ENCODE results near the gene AKR1E2. TPM values are rescaled to one million over a fixed set of nuclear protein-coding genes. Genes with fewer than 3 reads are reported as not detected.

AKR1E2 gene
- total and polyA plus RNA-seq, 9 of the 15 experiments (the other 6 are each of a cell fraction or from before 2014, with no cell fraction given): 4.2 to 16.6 (median 9.8) TPM

DNA sequence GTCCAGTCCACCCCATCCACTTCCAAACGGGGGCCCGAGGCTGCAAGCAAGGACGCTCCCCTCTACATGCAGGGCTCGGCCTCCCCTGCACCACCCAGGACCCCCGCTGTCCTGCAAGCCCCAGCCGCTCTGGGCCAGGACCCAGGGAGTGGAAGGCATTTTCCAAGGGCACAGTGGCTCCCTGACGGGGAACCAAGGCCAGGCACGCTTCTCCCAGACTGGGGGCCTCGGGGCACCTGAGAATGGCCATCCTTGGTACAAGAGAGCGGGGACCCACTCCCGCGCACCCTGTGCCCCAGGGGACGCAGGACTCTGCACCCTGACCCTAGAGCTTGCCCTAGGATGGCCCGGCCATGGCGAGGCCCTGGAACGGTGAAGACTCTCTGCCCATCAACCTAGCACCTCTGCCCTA, 545 bp upstream of the AKR1E2 start:
- 94% methylated on average over 10 of the region's 16 CpGs for WGBS (ENCODE audit: insufficient coverage, low coverage, missing lambda C conversion rate)
- H2AFZ ChIP-seq (ENCODE audit: low read depth, low read length): peak overlapping the region; percentile 88
- H3K4me1 ChIP-seq (replicated peaks in 1 of 2; ENCODE audit: control insufficient read depth in 2 of 2, insufficient read depth in 2 of 2, low read length in 2 of 2): peaks cover 24 to 33% of the 10 kb centered on the region in 2 experiments
- intact Hi-C loops (cut with micrococcal nuclease): no loop called here
- peak overlapping the region; percentile 46; the same call in 1 of the 2 replicates for H3K4me3 ChIP-seq
- H3K27me3 ChIP-seq (ENCODE audit: control insufficient read depth in 2 of 2, insufficient read depth in 2 of 2, low read length in 2 of 2): no peaks in the 10 kb centered on the region
- FAIRE-seq: no peak
- ChIA-PET POLR2A (interaction anchor here (0.6 to 3.8 kb wide), 5 partner anchors 23 to 614 kb away, joined by 3 to 14 read pairs (median 4); no protein-coding TSS in a partner anchor), CTCF (ENCODE audit: low intra/inter-chr PET ratio) (interaction anchor here (0.6 kb wide), 2 partner anchors 605 to 1118 kb away, joined by 3 to 4 read pairs; no protein-coding TSS in a partner anchor)
- no peaks in the 10 kb centered on the region; the same call in 2 of the 3 replicates for H3K36me3 ChIP-seq (ENCODE audit: control insufficient read depth, insufficient read depth, low read length)
- peaks cover 8% of the 10 kb centered on the region for H3K9me3 ChIP-seq (replicated peaks; ENCODE audit: control insufficient read depth, insufficient read depth, low read depth, low read length)
- H4K20me1 ChIP-seq (replicated peaks; ENCODE audit: control insufficient read depth, insufficient read depth, low read length): no peaks in the 10 kb centered on the region
- no TSS peak for BruUV-seq (replicated peaks)
- H3K9ac ChIP-seq (ENCODE audit: insufficient read depth in 1 of 2, low read depth in 2 of 2, low read length in 2 of 2): peak overlapping the region; percentile 72 to 93; a peak in 2 of 4 replicates
- H3K4me2 ChIP-seq (ENCODE audit: insufficient read depth, low read length): peak overlapping the region; percentile 89
- peaks cover 36% of the 10 kb centered on the region for H3K79me2 ChIP-seq (ENCODE audit: control insufficient read depth, insufficient read depth, low read length)
- H3K9me1 ChIP-seq (ENCODE audit: control insufficient read depth, insufficient read depth, low read length): no peaks in the 10 kb centered on the region
- in situ Hi-C loops (cut with MboI): loop anchor here (10.0 kb wide), 1 partner anchor 799 kb away; no protein-coding TSS in a partner anchor
- ATAC-seq: no peak
- DNase-seq (ENCODE audit: extremely low read depth in 1 of 4, low spot score in 3 of 4): no peak
- peak overlapping the region; percentile 88 for H3K27ac ChIP-seq (ENCODE audit: extremely low read depth, low read depth, low read length)
- no peak for TF ChIP-seq FOXJ3 (CRISPR knock-in tag; IDR thresholded peaks at IDR 0.05)
- TF ChIP-seq TAF1 (IDR thresholded peaks at IDR 0.05; ENCODE audit: control insufficient read depth, extremely low read depth, insufficient read depth, low read length, severe bottlenecking): no peak
- TF ChIP-seq HNRNPUL1 (IDR thresholded peaks at IDR 0.05; ENCODE audit: low read length): no peak
- no peak for TF ChIP-seq PTTG1 (tag; IDR thresholded peaks at IDR 0.05; ENCODE audit: low read depth)
- no peak for TF ChIP-seq FOXA1 (IDR thresholded peaks at IDR 0.05; ENCODE audit: borderline replicate concordance)
- TF ChIP-seq ARID4B (CRISPR knock-in tag; IDR thresholded peaks at IDR 0.05): 0 out of 2 replicates have a peak, but pooled peaks have one; percentile 22
- TF ChIP-seq PCBP1 (IDR thresholded peaks at IDR 0.05; ENCODE audit: low read depth, low read length, poor library complexity, severe bottlenecking): peak; percentile 18
- TF ChIP-seq, protein P1, sequence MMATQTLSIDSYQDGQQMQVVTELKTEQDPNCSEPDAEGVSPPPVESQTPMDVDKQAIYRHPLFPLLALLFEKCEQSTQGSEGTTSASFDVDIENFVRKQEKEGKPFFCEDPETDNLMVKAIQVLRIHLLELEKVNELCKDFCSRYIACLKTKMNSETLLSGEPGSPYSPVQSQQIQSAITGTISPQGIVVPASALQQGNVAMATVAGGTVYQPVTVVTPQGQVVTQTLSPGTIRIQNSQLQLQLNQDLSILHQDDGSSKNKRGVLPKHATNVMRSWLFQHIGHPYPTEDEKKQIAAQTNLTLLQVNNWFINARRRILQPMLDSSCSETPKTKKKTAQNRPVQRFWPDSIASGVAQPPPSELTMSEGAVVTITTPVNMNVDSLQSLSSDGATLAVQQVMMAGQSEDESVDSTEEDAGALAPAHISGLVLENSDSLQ (IDR thresholded peaks at IDR 0.05): no peak
- TF ChIP-seq ZBTB8A (IDR thresholded peaks at IDR 0.05; ENCODE audit: partially characterized antibody): no peak
